HG03196 (cell line): ENCODE results near the gene REV1.
"Not testable (repeated sequence)": the region's sequence is repeated elsewhere in the genome, so short reads cannot be mapped to it uniquely, and the experiment has no call there.

Experiments used
- ATAC-seq: cut with Tn5 transposase; IDR thresholded peaks from one replicate; pipeline ENCODE4 v1.9.1; 2021; ENCODE audit not compliant: unreplicated experiment

Gene REV1

GRCh38 chr2:99487906-99488305, 1.9 kb downstream of the REV1 start:
- ATAC-seq: no peak

- ATAC-seq: no peak
These were observed 4.0 kb downstream of the REV1 start for GRCh38 chr2:99485824-99486223.

- ATAC-seq: no peak
These were observed 4.4 kb downstream of the REV1 start for GRCh38 chr2:99485411-99485810.

- ATAC-seq: no peak
These were observed 5.6 kb downstream of the REV1 start for GRCh38 chr2:99484205-99484604.

- ATAC-seq: no peak
These were observed 7.9 kb downstream of the REV1 start for GRCh38 chr2:99481941-99482340.

- no peak for ATAC-seq
These were observed 8.3 kb downstream of the REV1 start for GRCh38 chr2:99481527-99481926.

GRCh38 chr2:99480390-99480789, 9.4 kb downstream of the REV1 start:
- no peak for ATAC-seq

GRCh38 chr2:99478632-99479031, 11.2 kb downstream of the REV1 start:
- ATAC-seq: no peak

GRCh38 chr2:99477054-99477453, 12.8 kb downstream of the REV1 start:
- ATAC-seq: no peak

GRCh38 chr2:99476629-99477028, 13.2 kb downstream of the REV1 start:
- no peak for ATAC-seq

GRCh38 chr2:99475095-99475494, 14.7 kb downstream of the REV1 start:
- not testable (repeated sequence) for ATAC-seq

- no peak for ATAC-seq
These were observed 16.2 kb downstream of the REV1 start for GRCh38 chr2:99473518-99474083.

GRCh38 chr2:99472600-99472960, 17.2 kb downstream of the REV1 start:
- no peak for ATAC-seq

- ATAC-seq: no peak
These were observed 17.9 kb downstream of the REV1 start for GRCh38 chr2:99471654-99472599.

GRCh38 chr2:99470957-99471356, 18.9 kb downstream of the REV1 start:
- no peak for ATAC-seq

GRCh38 chr2:99470459-99470858, 19.4 kb downstream of the REV1 start:
- not testable (repeated sequence) for ATAC-seq

- no peak for ATAC-seq
These were observed 20.4 kb downstream of the REV1 start for GRCh38 chr2:99469394-99469793.

GRCh38 chr2:99468155-99468554, 21.7 kb downstream of the REV1 start:
- ATAC-seq: no peak

GRCh38 chr2:99467390-99467789, 22.4 kb downstream of the REV1 start:
- no peak for ATAC-seq

GRCh38 chr2:99461828-99462483, 27.9 kb downstream of the REV1 start:
- no peak for ATAC-seq

- no peak for ATAC-seq
These were observed 31.3 kb downstream of the REV1 start for GRCh38 chr2:99458529-99458928.

- ATAC-seq: no peak
These were observed 38.1 kb downstream of the REV1 start for GRCh38 chr2:99451686-99452085.
